ENCODE measurements around the gene ZNF438. TPM values are rescaled to one million over a fixed set of nuclear protein-coding genes. Genes with fewer than 3 reads are reported as not detected.
"Not testable (repeated sequence)": the region's sequence is repeated elsewhere in the genome, so short reads cannot be mapped to it uniquely, and the experiment has no call there.

ZNF438 gene
- total RNA-seq, 1 experiment from 2014 or later: 0.26 TPM

DNA sequence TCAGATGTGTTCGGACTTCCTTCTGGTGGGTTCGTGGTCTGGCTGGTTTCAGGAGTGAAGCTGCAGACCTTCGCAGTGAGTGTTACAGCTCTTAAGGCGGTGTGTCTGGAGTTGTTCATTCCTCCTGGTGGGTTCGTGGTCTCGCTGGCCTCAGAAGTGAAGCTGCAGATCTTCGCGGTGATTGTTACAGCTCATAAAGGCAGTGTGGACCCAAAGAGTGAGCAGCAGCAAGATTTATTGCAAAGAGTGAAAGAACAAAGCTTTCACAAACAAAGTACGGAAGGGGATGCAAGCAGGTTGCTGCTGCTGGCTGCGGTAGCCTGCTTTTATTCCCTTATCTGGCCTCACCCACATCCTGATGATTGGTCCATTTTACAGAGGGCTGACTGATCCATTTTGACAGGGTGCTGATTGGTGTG lies 102.3 kb downstream of the ZNF438 start:
- H3K4me1 ChIP-seq (ENCODE audit: low read length); H3K9me3 ChIP-seq (ENCODE audit: low read length); H3K79me2 ChIP-seq (ENCODE audit: low read length); H3K27me3 ChIP-seq (ENCODE audit: low read length); H3K27ac ChIP-seq (ENCODE audit: low read length); H3K4me3 ChIP-seq (ENCODE audit: low read length); H3K9me2 ChIP-seq (replicated peaks; ENCODE audit: insufficient read depth, low read length); H4K20me1 ChIP-seq (ENCODE audit: insufficient read depth, low read depth, low read length); H3K4me2 ChIP-seq (ENCODE audit: low read depth, low read length, poor library complexity, severe bottlenecking); H3K9ac ChIP-seq (ENCODE audit: low read length); H3K36me3 ChIP-seq (ENCODE audit: insufficient read depth, low read length); DNase-seq; H2AFZ ChIP-seq (ENCODE audit: low read length): not testable (repeated sequence)

DNA sequence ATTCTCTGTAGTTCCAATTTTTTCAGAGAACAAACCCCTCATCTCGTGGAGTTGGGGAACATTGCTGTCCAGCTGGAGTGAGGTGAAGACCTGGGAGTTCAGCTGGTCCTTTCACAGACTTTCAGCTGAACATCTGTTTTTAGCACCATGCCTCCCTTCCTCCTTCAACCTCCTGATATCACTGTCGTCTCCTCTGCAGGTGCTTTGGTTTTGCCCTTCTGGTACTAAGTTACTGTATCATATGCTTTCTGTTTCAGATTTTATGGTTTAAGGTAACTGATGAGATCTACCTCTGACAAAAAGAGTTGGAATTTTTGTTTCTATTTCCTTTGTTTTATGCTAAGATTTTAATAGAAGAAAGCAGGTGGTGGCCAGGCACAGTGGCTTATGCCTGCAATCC lies 102.9 kb downstream of the ZNF438 start:
- H3K4me3 ChIP-seq (ENCODE audit: low read length): no peak overlapping the region
- no peak overlapping the region for H2AFZ ChIP-seq (ENCODE audit: low read length)
- no peak for DNase-seq
- no peak overlapping the region for H3K4me2 ChIP-seq (ENCODE audit: low read depth, low read length, poor library complexity, severe bottlenecking)
- H3K36me3 ChIP-seq (ENCODE audit: insufficient read depth, low read length): no peaks in the 10 kb centered on the region
- H3K9ac ChIP-seq (ENCODE audit: low read length): no peak overlapping the region
- no peaks in the 10 kb centered on the region for H3K4me1 ChIP-seq (ENCODE audit: low read length)
- H3K79me2 ChIP-seq (ENCODE audit: low read length): no peaks in the 10 kb centered on the region
- no peaks in the 10 kb centered on the region for H3K27me3 ChIP-seq (ENCODE audit: low read length)
- no peaks in the 10 kb centered on the region for H3K9me2 ChIP-seq (replicated peaks; ENCODE audit: insufficient read depth, low read length)
- no peaks in the 10 kb centered on the region; the same call in 1 of the 2 replicates for H3K9me3 ChIP-seq (ENCODE audit: low read length)
- H4K20me1 ChIP-seq (ENCODE audit: insufficient read depth, low read depth, low read length): no peaks in the 10 kb centered on the region
- H3K27ac ChIP-seq (ENCODE audit: low read length): no peak overlapping the region

DNA sequence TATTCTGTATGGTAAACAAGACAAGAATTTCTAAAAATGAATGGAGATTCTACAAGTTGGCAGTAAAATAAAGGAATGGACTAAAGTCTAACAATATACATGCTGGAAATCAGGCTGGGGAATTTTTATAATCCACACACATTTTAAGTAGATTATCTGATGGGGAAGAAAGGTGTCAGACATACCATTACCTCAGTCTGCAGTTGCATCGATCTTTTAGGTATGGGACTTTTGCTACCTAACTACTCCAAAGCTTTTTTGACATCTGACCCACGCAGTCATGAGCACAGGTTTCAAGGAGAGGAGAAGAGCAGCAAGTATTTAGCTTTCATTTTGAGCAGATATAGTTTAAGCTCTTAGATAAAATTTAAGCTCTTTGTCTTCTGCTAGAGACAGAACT lies 113.0 kb downstream of the ZNF438 start:
- Histone ChIP-seq H3K4me2 (ENCODE audit: low read depth, low read length, poor library complexity, severe bottlenecking) (no peak overlapping the region), H3K4me1 (ENCODE audit: low read length) (no peaks in the 10 kb centered on the region), H2AFZ (ENCODE audit: low read length) (no peak overlapping the region), H3K4me3 (ENCODE audit: low read length) (no peak overlapping the region), H3K27ac (ENCODE audit: low read length) (no peak overlapping the region), H3K27me3 (ENCODE audit: low read length) (no peaks in the 10 kb centered on the region; the same call in 1 of the 2 replicates), H3K9ac (ENCODE audit: low read length) (no peak overlapping the region), H4K20me1 (ENCODE audit: insufficient read depth, low read depth, low read length) (no peaks in the 10 kb centered on the region), H3K9me3 (ENCODE audit: low read length) (no peaks in the 10 kb centered on the region), H3K79me2 (ENCODE audit: low read length) (no peaks in the 10 kb centered on the region), H3K36me3 (ENCODE audit: insufficient read depth, low read length) (no peaks in the 10 kb centered on the region), H3K9me2 (replicated peaks; ENCODE audit: insufficient read depth, low read length) (no peaks in the 10 kb centered on the region)
- no peak for DNase-seq

DNA sequence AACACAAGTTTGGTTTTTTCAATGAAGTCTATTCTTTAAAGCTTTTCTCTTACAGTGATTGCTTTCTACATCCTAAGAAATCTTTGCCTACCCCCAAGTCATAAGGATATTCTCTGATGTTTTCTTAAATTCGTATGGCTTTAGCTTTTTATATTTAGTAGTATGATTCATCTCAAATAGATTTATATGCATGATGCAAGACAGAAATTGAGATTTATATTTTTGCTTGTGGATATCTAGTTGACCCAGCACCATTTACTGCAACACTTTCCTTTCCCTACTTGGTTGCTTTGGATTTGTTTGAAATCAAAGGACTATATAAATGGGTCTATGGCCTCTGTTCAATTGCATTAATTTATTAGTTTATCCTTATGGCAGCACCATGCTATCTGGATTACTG lies 113.9 kb downstream of the ZNF438 start:
- Histone ChIP-seq H3K9me3 (ENCODE audit: low read length) (no peaks in the 10 kb centered on the region), H2AFZ (ENCODE audit: low read length) (no peak overlapping the region), H3K4me1 (ENCODE audit: low read length) (no peaks in the 10 kb centered on the region), H4K20me1 (ENCODE audit: insufficient read depth, low read depth, low read length) (no peaks in the 10 kb centered on the region), H3K4me3 (ENCODE audit: low read length) (no peak overlapping the region), H3K9me2 (replicated peaks; ENCODE audit: insufficient read depth, low read length) (no peaks in the 10 kb centered on the region), H3K27me3 (ENCODE audit: low read length) (no peaks in the 10 kb centered on the region; the same call in 1 of the 2 replicates), H3K79me2 (ENCODE audit: low read length) (no peaks in the 10 kb centered on the region), H3K4me2 (ENCODE audit: low read depth, low read length, poor library complexity, severe bottlenecking) (no peak overlapping the region), H3K9ac (ENCODE audit: low read length) (no peak overlapping the region), H3K36me3 (ENCODE audit: insufficient read depth, low read length) (no peaks in the 10 kb centered on the region), H3K27ac (ENCODE audit: low read length) (no peak overlapping the region)
- no peak for DNase-seq

DNA sequence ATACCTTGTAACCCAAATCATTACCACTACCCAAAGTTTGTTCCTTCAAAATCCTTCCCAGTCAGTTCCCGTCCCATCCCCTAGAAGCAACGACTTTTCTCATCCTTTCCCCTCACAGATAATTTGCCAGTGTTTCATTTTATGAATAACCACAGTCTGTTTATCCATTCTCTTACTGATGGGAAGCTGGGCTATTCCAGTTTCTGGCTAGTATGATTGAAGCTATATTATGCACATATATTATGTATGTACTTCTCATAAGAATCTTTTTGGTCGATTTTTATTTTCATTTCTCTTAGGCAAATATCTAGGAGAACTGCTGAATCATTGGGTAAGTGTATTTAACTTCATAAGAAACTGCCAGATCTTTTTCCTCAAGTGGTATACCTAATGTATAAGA lies 114.6 kb downstream of the ZNF438 start:
- Histone ChIP-seq H3K36me3 (ENCODE audit: insufficient read depth, low read length) (no peaks in the 10 kb centered on the region), H3K9ac (ENCODE audit: low read length) (no peak overlapping the region), H3K27ac (ENCODE audit: low read length) (no peak overlapping the region), H3K4me2 (ENCODE audit: low read depth, low read length, poor library complexity, severe bottlenecking) (no peak overlapping the region), H3K79me2 (ENCODE audit: low read length) (no peaks in the 10 kb centered on the region), H3K9me2 (replicated peaks; ENCODE audit: insufficient read depth, low read length) (no peaks in the 10 kb centered on the region), H2AFZ (ENCODE audit: low read length) (no peak overlapping the region), H3K27me3 (ENCODE audit: low read length) (no peaks in the 10 kb centered on the region; the same call in 1 of the 2 replicates), H3K4me3 (ENCODE audit: low read length) (no peak overlapping the region), H3K4me1 (ENCODE audit: low read length) (no peaks in the 10 kb centered on the region), H4K20me1 (ENCODE audit: insufficient read depth, low read depth, low read length) (no peaks in the 10 kb centered on the region), H3K9me3 (ENCODE audit: low read length) (no peaks in the 10 kb centered on the region)
- no peak for DNase-seq

DNA sequence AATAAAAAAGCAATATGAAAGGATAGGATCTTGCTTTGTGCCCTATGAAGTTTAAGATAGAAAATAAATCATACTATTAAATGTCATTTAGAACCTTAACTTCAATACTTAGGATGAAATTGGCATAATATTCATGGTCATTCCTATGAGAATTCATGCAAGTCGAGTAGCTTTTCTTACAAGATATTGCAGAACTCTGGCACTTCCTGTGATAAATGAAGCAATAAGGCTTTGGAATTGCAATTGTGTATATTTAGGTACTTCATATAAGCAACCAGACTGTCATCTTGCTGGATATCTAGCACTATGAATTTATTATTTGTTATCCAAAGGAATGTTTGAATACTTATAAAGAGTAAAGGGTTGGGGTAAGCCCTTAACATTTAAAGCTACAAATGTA lies 116.5 kb downstream of the ZNF438 start:
- H4K20me1 ChIP-seq (ENCODE audit: insufficient read depth, low read depth, low read length): no peaks in the 10 kb centered on the region
- H3K4me2 ChIP-seq (ENCODE audit: low read depth, low read length, poor library complexity, severe bottlenecking): no peak overlapping the region

DNA sequence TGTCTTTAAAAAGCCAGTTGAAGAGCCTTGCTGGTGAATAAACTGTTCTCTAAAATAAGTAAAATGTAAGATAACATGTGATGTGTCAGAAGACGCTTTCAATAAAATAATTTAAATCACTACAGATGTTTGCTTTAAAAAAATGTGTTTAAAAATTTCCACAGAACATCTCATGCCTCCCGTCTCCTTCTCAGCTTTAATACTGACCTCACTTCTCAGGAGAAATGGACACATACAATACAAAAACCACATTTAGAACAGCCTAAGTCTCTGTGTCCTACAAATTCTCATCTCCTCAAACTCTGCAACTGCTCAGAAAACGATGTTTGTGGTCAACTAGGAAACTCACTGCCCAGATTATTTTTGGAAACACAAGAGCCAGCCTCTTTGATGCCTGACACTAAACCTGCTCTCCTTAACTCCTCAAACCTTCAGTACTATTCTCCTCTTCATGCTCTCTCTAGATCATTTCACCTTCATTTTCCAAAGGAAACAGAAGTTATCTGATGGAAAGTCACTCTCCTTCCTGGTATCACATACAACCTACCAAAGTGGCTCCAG lies 120.3 kb downstream of the ZNF438 start:
- H3K36me3 ChIP-seq (ENCODE audit: insufficient read depth, low read length): no peaks in the 10 kb centered on the region
- no peak overlapping the region for H3K27ac ChIP-seq (ENCODE audit: low read length)
- no peak for DNase-seq
- H3K79me2 ChIP-seq (ENCODE audit: low read length): no peaks in the 10 kb centered on the region
- no peak overlapping the region for H3K4me2 ChIP-seq (ENCODE audit: low read depth, low read length, poor library complexity, severe bottlenecking)
- H3K9me3 ChIP-seq (ENCODE audit: low read length): no peaks in the 10 kb centered on the region
- no peaks in the 10 kb centered on the region for H3K4me1 ChIP-seq (ENCODE audit: low read length)
- no peak overlapping the region for H3K9ac ChIP-seq (ENCODE audit: low read length)
- no peak overlapping the region for H3K4me3 ChIP-seq (ENCODE audit: low read length)
- H3K9me2 ChIP-seq (replicated peaks; ENCODE audit: insufficient read depth, low read length): no peaks in the 10 kb centered on the region
- no peak overlapping the region for H2AFZ ChIP-seq (ENCODE audit: low read length)
- H3K27me3 ChIP-seq (ENCODE audit: low read length): 0 out of 2 replicates have a peak, but pooled peaks cover 2% of the 10 kb centered on the region
- no peaks in the 10 kb centered on the region for H4K20me1 ChIP-seq (ENCODE audit: insufficient read depth, low read depth, low read length)

More for the DNA sequence above, 116.5 kb downstream of the ZNF438 start:
- H3K27ac ChIP-seq (ENCODE audit: low read length): no peak overlapping the region
- no peaks in the 10 kb centered on the region for H3K36me3 ChIP-seq (ENCODE audit: insufficient read depth, low read length)
- H2AFZ ChIP-seq (ENCODE audit: low read length): no peak overlapping the region
- no peaks in the 10 kb centered on the region for H3K4me1 ChIP-seq (ENCODE audit: low read length)
- no peaks in the 10 kb centered on the region for H3K9me3 ChIP-seq (ENCODE audit: low read length)
- no peaks in the 10 kb centered on the region for H3K27me3 ChIP-seq (ENCODE audit: low read length)
- no peak overlapping the region for H3K4me3 ChIP-seq (ENCODE audit: low read length)
- no peak overlapping the region for H3K9ac ChIP-seq (ENCODE audit: low read length)
- no peaks in the 10 kb centered on the region for H3K79me2 ChIP-seq (ENCODE audit: low read length)
- no peaks in the 10 kb centered on the region for H3K9me2 ChIP-seq (replicated peaks; ENCODE audit: insufficient read depth, low read length)
- no peak for DNase-seq

DNA sequence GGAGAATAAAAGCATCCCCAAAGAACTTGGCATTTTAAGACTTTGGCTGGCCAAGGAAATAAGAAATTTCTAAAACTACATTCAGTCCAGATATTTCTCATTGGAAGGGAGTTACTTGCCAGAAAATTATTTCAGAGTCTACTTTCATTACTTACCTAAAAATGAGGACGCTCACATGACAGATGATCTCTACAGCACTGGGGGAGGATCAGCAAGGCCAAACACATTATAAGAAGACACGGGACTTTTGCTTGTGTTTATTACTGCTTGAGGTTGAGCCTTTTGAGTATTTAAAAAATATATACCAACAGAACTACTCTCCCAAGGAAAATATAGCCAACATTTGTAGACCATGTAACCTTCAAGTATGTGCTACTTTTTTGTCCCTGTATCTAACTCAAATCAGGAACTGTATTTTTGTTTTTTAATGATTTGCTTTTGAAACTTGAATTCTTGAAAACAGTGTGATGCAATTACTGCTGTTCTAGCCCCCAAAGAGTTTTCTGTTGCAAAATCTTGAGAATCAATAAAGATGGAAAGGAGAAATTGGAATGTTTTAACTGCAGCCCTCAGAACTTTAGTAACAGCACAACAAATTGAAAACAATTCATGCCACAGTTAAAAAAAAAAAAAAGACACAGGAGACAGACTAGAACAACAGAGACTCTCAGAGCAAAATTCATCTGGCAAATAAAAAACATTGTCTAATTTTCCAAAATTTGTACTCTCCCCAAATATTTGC lies 128.1 kb downstream of the ZNF438 start:
- DNase-seq: no peak
- Histone ChIP-seq H3K9me3 (ENCODE audit: low read length) (no peaks in the 10 kb centered on the region), H3K79me2 (ENCODE audit: low read length) (no peaks in the 10 kb centered on the region)

More for the DNA sequence above, 128.1 kb downstream of the ZNF438 start:
- no peaks in the 10 kb centered on the region for H3K4me1 ChIP-seq (ENCODE audit: low read length)
- H3K4me2 ChIP-seq (ENCODE audit: low read depth, low read length, poor library complexity, severe bottlenecking): no peak overlapping the region
- 0 out of 2 replicates have a peak, but pooled peaks cover 3% of the 10 kb centered on the region for H3K27me3 ChIP-seq (ENCODE audit: low read length)
- H2AFZ ChIP-seq (ENCODE audit: low read length): no peak overlapping the region
- no peak overlapping the region for H3K4me3 ChIP-seq (ENCODE audit: low read length)
- H3K9me2 ChIP-seq (replicated peaks; ENCODE audit: insufficient read depth, low read length): no peaks in the 10 kb centered on the region
- H3K36me3 ChIP-seq (ENCODE audit: insufficient read depth, low read length): no peaks in the 10 kb centered on the region
- no peaks in the 10 kb centered on the region for H4K20me1 ChIP-seq (ENCODE audit: insufficient read depth, low read depth, low read length)
- no peak overlapping the region for H3K27ac ChIP-seq (ENCODE audit: low read length)
- H3K9ac ChIP-seq (ENCODE audit: low read length): no peak overlapping the region
